NT2/D1 (cell line): ENCODE results near the gene ANG.
"Not testable (repeated sequence)": the region's sequence is repeated elsewhere in the genome, so short reads cannot be mapped to it uniquely, and the experiment has no call there.

Experiments
- DNase-seq: peaks from one replicate; pipeline ENCODE4 v3.0.0-alpha.2; 2011; ENCODE audit warnings: low read depth, low spot score
- H3K27me3 ChIP-seq: 2 replicates; pipeline ENCODE4 v1.6.0; 2011; ENCODE audit warnings: mild to moderate bottlenecking; ENCODE audit not compliant: insufficient read length, insufficient read depth
- H3K36me3 ChIP-seq: 2 replicates; pipeline ENCODE4 v1.6.1; 2011; ENCODE audit warnings: mild to moderate bottlenecking, low read length, mixed read lengths; ENCODE audit not compliant: insufficient read depth, insufficient read length
- H3K4me1 ChIP-seq: 2 replicates; pipeline ENCODE4 v1.5.1; 2011; ENCODE audit not compliant: insufficient read depth, insufficient read length
- H3K4me3 ChIP-seq: 2 replicates; pipeline ENCODE4 v1.5.1; 2011; ENCODE audit warnings: low read depth; ENCODE audit not compliant: insufficient read length
- H3K9ac ChIP-seq: 2 replicates; pipeline ENCODE4 v1.6.0; 2011; ENCODE audit warnings: low read depth; ENCODE audit not compliant: insufficient read length
- H3K9me3 ChIP-seq: 2 replicates; pipeline ENCODE4 v1.5.1; 2011; ENCODE audit warnings: mild to moderate bottlenecking, low read length; ENCODE audit not compliant: insufficient read depth
- SUZ12 ChIP-seq: IDR thresholded peaks from 2 replicates; pipeline ENCODE4 v1.6.1; 2011; ENCODE audit not compliant: insufficient read length, insufficient read depth; ENCODE audit errors: extremely low read depth
- YY1 ChIP-seq: IDR thresholded peaks from 2 replicates; pipeline ENCODE4 v1.6.1; 2011; ENCODE audit not compliant: insufficient read length, insufficient read depth
- ZNF274 ChIP-seq: IDR thresholded peaks from 2 replicates; pipeline ENCODE4 v1.6.1; 2011; ENCODE audit warnings: mild to moderate bottlenecking, low read depth, low read length

ANG gene

GRCh38 chr14:20733684-20734429 is 45.3 kb downstream of the ANG start:
- DNase-seq = no peak

GRCh38 chr14:20734430-20734806 is 45.9 kb downstream of the ANG start:
- Histone ChIP-seq H3K27me3 (no peaks in the 10 kb centered on the region), H3K4me3 (no peak overlapping the region), H3K36me3 (no peaks in the 10 kb centered on the region), H3K4me1 (peaks cover 3% of the 10 kb centered on the region), H3K9me3 (no peaks in the 10 kb centered on the region), H3K9ac (no peak overlapping the region)
- DNase-seq = no peak
- no peak for TF ChIP-seq SUZ12
- TF ChIP-seq YY1 = no peak
- no peak for TF ChIP-seq ZNF274

More at GRCh38 chr14:20733684-20734429, 45.3 kb downstream of the ANG start:
- TF ChIP-seq ZNF274 = no peak
- no peak for TF ChIP-seq SUZ12
- TF ChIP-seq YY1 = no peak
- Histone ChIP-seq H3K9me3 (no peaks in the 10 kb centered on the region), H3K4me1 (peaks cover 3% of the 10 kb centered on the region), H3K36me3 (no peaks in the 10 kb centered on the region), H3K4me3 (no peak overlapping the region), H3K9ac (no peak overlapping the region), H3K27me3 (no peaks in the 10 kb centered on the region)

GRCh38 chr14:20738292-20738691 is 49.7 kb downstream of the ANG start:
- H3K9me3 ChIP-seq, H3K27me3 ChIP-seq, H3K36me3 ChIP-seq, H3K4me1 ChIP-seq, H3K4me3 ChIP-seq, DNase-seq, H3K9ac ChIP-seq: not testable (repeated sequence)

GRCh38 chr14:20742132-20742531 is 53.6 kb downstream of the ANG start:
- no peaks in the 10 kb centered on the region for H3K36me3 ChIP-seq

GRCh38 chr14:20743556-20743955 is 55.0 kb downstream of the ANG start:
- no peaks in the 10 kb centered on the region for H3K27me3 ChIP-seq
- TF ChIP-seq ZNF274 = no peak
- TF ChIP-seq YY1 = no peak
- no peak for TF ChIP-seq SUZ12

More at GRCh38 chr14:20742132-20742531, 53.6 kb downstream of the ANG start:
- H3K4me1 ChIP-seq = no peaks in the 10 kb centered on the region
- no peaks in the 10 kb centered on the region for H3K27me3 ChIP-seq
- no peaks in the 10 kb centered on the region for H3K9me3 ChIP-seq
- no peak overlapping the region for H3K9ac ChIP-seq
- no peak for DNase-seq
- no peak for TF ChIP-seq SUZ12
- TF ChIP-seq YY1 = no peak
- TF ChIP-seq ZNF274 = no peak
- no peak overlapping the region for H3K4me3 ChIP-seq

More at GRCh38 chr14:20743556-20743955, 55.0 kb downstream of the ANG start:
- H3K36me3 ChIP-seq = no peaks in the 10 kb centered on the region
- no peaks in the 10 kb centered on the region for H3K9me3 ChIP-seq
- H3K4me3 ChIP-seq = no peak overlapping the region
- no peak for DNase-seq
- H3K4me1 ChIP-seq = no peaks in the 10 kb centered on the region
- H3K9ac ChIP-seq = no peak overlapping the region
